Panc1 (cell line): Measurements from ENCODE around the gene TM7SF2.

ENCODE experiments used
- CTCF ChIP-seq: fragments of 450-650 bp; IDR thresholded peaks from 2 replicates; pipeline ENCODE4 v1.5.1; 2017; ENCODE audit warnings: mild to moderate bottlenecking
- POLR2AphosphoS5 ChIP-seq: IDR thresholded peaks from 2 replicates; pipeline ENCODE4 v1.6.1; 2012; ENCODE audit warnings: mild to moderate bottlenecking, low read depth, low read length, moderate library complexity
- REST ChIP-seq, 2 experiments: IDR thresholded peaks; 2 replicates each; pipeline ENCODE4 v1.6.1; 2011 to 2012; ENCODE audit warnings: low read depth in 2 of 2, control low read depth in 1 of 2, low read length in 1 of 2, mild to moderate bottlenecking in 1 of 2, moderate library complexity in 1 of 2; ENCODE audit not compliant: insufficient read depth in 1 of 2
- SIN3A ChIP-seq: IDR thresholded peaks from 2 replicates; pipeline ENCODE4 v1.6.1; 2012; ENCODE audit warnings: low read depth, mild to moderate bottlenecking, low read length, moderate library complexity, borderline replicate concordance; ENCODE audit not compliant: insufficient read depth
- TCF7L2 ChIP-seq: IDR thresholded peaks from 2 replicates; pipeline ENCODE4 v1.6.1; 2011; ENCODE audit warnings: mild to moderate bottlenecking, low read depth, low read length, inconsistent platforms

GRCh38 chr11:65090628-65091027 lies 21.0 kb upstream of the TM7SF2 start:
- TF ChIP-seq CTCF: no peak
- TF ChIP-seq POLR2AphosphoS5: no peak
- no peak for TF ChIP-seq REST (IDR thresholded peaks at IDR 0.05; ENCODE audit: insufficient read depth in 1 of 2, low read depth in 2 of 2, low read length in 1 of 2)
- TF ChIP-seq SIN3A: no peak
- no peak for TF ChIP-seq TCF7L2
